ACC112 (cell line): ENCODE data around the gene UBAC1.

Experiments
- H2AFZ ChIP-seq: fragments of 200-600 bp; sonication (generic); one replicate; pipeline ENCODE4 v1.6.0; 2017; ENCODE audit warnings: antibody characterized with exemption, low read length; ENCODE audit not compliant: unreplicated experiment
- H3K27ac ChIP-seq: fragments of 200-600 bp; sonication (generic); 2 replicates; pipeline ENCODE4 v1.5.1; 2014; ENCODE audit warnings: low read depth, mild to moderate bottlenecking, antibody characterized with exemption, low read length, moderate library complexity
- H3K27me3 ChIP-seq: fragments of 200-600 bp; sonication (generic); 2 replicates; pipeline ENCODE4 v1.6.1; 2014; ENCODE audit warnings: mild to moderate bottlenecking, antibody characterized with exemption, low read length, moderate library complexity, mixed read lengths; ENCODE audit not compliant: insufficient read depth
- H3K36me3 ChIP-seq: fragments of 200-600 bp; sonication (generic); 2 replicates; pipeline ENCODE4 v1.6.1; 2016; ENCODE audit warnings: mild to moderate bottlenecking, antibody characterized with exemption, low read length, moderate library complexity, mixed read lengths; ENCODE audit not compliant: insufficient read depth
- H3K4me1 ChIP-seq: fragments of 200-600 bp; sonication (generic); one replicate; pipeline ENCODE4 v1.6.1; 2016; ENCODE audit warnings: low read length, mixed read lengths; ENCODE audit not compliant: insufficient read depth, unreplicated experiment, control insufficient read depth
- H3K4me3 ChIP-seq: fragments of 200-600 bp; sonication (generic); 2 replicates; pipeline ENCODE4 v1.5.1; 2014; ENCODE audit warnings: mild to moderate bottlenecking, low read depth, low read length
- H3K79me2 ChIP-seq: fragments of 200-600 bp; sonication (generic); one replicate; pipeline ENCODE4 v1.6.0; 2016; ENCODE audit warnings: low read length; ENCODE audit not compliant: control insufficient read depth, unreplicated experiment, insufficient read depth

The UBAC1 gene

DNA sequence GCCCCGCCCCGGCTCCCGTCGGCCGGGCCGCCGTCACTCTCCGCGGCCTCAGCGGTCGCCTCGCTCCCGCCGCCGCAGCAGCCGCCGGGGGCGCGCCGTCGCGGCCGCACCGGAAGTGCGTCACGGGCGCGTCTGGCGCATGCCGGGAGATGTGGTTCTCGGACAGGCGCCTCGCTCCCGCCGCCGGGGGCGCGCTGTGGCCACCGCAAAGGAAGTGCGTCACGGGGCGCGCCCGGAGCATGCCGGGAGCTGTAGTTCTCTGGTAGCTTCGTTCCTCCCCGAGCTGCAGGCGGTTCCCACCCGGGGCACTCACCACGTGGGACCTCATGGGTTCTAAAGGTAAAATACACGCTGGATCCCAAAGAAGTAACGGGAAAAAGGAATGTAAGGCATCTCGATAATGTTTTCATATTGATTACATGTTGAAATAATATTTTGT lies at the start of gene UBAC1:
UBAC1 (minus strand) TSS at position 97 of the 439 bp plus-strand sequence. CDS start 211 bp downstream, outside the sequence.
- H3K27me3 ChIP-seq: no peaks in the 10 kb centered on the region
- H3K27ac ChIP-seq: peak within 1 kb of the TSS; percentile 23; the same call in 1 of the 2 replicates
- peaks cover 41% of the 10 kb centered on the region for H3K79me2 ChIP-seq
- peak within 1 kb of the TSS; percentile 90 for H2AFZ ChIP-seq
- H3K4me1 ChIP-seq: peaks cover 3% of the 10 kb centered on the region
- no peaks in the 10 kb centered on the region for H3K36me3 ChIP-seq
- peak within 1 kb of the TSS; percentile 100 for H3K4me3 ChIP-seq

DNA sequence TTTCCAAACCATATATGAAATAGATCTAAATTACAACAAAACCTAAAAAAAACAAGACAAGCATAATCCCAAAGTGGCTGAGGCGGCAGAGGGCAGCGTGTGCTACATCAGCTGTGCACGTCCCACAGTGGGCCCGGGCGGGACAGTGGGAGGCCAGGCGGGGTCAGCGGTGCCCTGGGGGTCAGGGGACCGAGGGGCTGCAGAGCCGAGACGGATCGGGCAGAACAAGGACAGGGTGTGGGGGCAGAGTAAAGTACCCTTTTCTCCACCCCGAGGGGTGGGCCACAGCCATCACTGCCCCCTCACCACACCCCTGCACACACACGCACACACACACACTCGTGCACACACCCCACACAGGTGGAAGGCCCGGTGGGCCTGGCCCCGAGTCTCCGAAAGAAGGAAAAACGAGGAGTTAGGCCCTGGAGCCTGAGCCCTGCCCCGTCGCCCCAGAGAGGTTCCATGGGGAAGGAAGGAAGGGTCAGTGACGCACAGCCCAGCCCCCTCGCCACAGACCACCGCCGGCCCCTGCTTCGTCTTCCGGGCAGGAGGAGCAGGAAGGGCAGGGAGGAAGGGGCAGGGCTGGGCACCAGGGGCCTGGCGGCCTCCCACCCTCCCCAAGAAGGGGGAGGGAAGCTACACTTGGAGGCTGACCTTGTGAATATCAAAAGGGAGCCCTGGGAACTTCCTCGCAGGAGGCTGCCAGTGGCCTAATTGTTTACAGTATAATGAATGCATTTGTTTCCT lies 49.6 kb upstream of the UBAC1 start:
- Histone ChIP-seq H3K4me3 (no peak overlapping the region), H3K4me1 (peaks cover 22% of the 10 kb centered on the region), H2AFZ (no peak overlapping the region), H3K27ac (no peak overlapping the region), H3K36me3 (no peaks in the 10 kb centered on the region), H3K79me2 (no peaks in the 10 kb centered on the region), H3K27me3 (no peaks in the 10 kb centered on the region)

GRCh38 chr9:136010176-136010575 lies 49.0 kb upstream of the UBAC1 start:
- Histone ChIP-seq H3K27me3 (no peaks in the 10 kb centered on the region), H3K4me1 (peaks cover 22% of the 10 kb centered on the region), H3K79me2 (no peaks in the 10 kb centered on the region), H3K36me3 (no peaks in the 10 kb centered on the region), H3K27ac (no peak overlapping the region), H2AFZ (no peak overlapping the region), H3K4me3 (no peak overlapping the region)

DNA sequence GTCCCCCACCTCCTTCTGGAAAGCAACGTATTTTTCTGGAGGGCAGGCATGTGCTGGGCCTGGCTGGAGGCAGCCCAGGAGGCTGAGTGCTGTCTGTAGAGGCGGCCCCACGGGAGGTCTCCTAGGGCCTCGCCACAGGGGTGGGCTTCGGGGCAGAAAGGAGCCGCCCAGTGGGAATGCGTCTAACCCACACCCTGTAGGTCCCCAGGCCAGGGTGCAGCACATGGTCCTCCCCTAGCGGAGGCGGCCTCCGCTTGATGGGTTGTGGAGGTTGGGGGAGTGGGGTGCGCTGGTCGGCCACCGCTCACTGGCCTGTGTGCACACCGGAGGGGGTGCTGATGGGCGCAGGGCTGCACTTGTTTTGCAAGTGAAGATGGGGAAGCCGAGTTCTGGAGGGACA lies 48.3 kb upstream of the UBAC1 start:
- Histone ChIP-seq H2AFZ (no peak overlapping the region), H3K79me2 (no peaks in the 10 kb centered on the region), H3K4me1 (peaks cover 22% of the 10 kb centered on the region), H3K4me3 (no peak overlapping the region), H3K27ac (no peak overlapping the region), H3K27me3 (no peaks in the 10 kb centered on the region), H3K36me3 (no peaks in the 10 kb centered on the region)

DNA sequence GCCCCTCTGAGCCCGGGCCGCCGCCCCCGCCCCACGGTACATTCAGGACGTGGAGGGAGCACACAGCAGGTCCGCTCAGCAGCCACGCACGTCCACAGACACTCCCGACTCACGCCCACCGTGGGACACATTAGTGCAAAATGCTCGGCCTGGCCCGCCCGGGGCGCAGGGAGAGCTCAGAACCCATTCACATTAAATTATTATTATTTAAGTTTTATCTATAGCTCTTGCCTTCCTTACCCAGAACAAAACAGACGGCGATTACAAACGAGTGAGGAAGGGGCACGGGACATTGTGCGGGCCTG lies 47.5 kb upstream of the UBAC1 start:
- Histone ChIP-seq H3K4me3 (no peak overlapping the region), H3K27me3 (no peaks in the 10 kb centered on the region), H3K27ac (0 out of 2 replicates have a peak overlapping the region, but pooled peaks have one; percentile 2), H3K4me1 (peaks cover 25% of the 10 kb centered on the region), H3K36me3 (no peaks in the 10 kb centered on the region), H2AFZ (no peak overlapping the region), H3K79me2 (no peaks in the 10 kb centered on the region)

GRCh38 chr9:136007934-136008692 lies 46.9 kb upstream of the UBAC1 start:
- Histone ChIP-seq H3K4me1 (peaks cover 30% of the 10 kb centered on the region), H3K4me3 (no peak overlapping the region)

DNA sequence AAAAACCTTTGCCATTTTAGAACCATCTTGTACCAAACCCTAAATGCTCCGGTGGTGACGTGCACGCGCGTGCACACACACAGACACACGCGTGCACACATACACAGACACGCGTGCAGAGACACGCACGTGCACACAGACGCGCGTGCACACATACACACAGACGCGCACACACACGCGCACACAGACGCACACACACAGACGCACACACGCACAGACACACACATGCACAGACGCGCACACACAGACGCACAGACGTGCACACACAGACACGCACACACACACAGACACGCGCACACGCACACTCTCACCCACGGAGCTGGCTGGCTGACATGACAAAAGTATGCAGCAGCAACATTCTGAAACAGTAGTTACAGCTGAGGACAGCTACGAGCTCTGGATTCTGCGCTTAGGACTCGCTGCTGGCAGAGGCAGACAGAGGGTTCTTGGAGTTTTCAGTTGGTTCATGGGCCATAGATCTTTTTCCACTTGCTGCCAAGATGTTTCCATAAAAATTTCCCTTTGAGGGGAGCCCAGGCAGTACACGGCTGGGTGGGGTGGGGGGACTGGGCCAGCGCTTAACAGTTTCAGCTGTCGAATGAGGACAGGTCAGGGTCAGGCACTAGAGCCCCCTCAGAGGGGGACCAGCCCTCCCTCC lies 46.2 kb upstream of the UBAC1 start:
- H3K36me3 ChIP-seq: no peaks in the 10 kb centered on the region
- no peaks in the 10 kb centered on the region for H3K79me2 ChIP-seq
- H3K4me1 ChIP-seq: peaks cover 30% of the 10 kb centered on the region
- H3K4me3 ChIP-seq: no peak overlapping the region
- H2AFZ ChIP-seq: no peak overlapping the region
- no peak overlapping the region for H3K27ac ChIP-seq
- no peaks in the 10 kb centered on the region for H3K27me3 ChIP-seq

More at GRCh38 chr9:136007934-136008692, 46.9 kb upstream of the UBAC1 start:
- H3K27ac ChIP-seq: peak overlapping the region; percentile 4; the same call in 1 of the 2 replicates
- H3K36me3 ChIP-seq: no peaks in the 10 kb centered on the region
- H3K27me3 ChIP-seq: no peaks in the 10 kb centered on the region
- H2AFZ ChIP-seq: no peak overlapping the region
- H3K79me2 ChIP-seq: no peaks in the 10 kb centered on the region

- Histone ChIP-seq H3K27me3 (no peaks in the 10 kb centered on the region), H3K79me2 (no peaks in the 10 kb centered on the region), H3K36me3 (no peaks in the 10 kb centered on the region), H3K4me1 (peaks cover 22% of the 10 kb centered on the region), H3K4me3 (no peak overlapping the region), H3K27ac (no peak overlapping the region), H2AFZ (no peak overlapping the region)
Observed at GRCh38 chr9:136006169-136006568, 45.0 kb upstream of the UBAC1 start.

- Histone ChIP-seq H3K36me3 (no peaks in the 10 kb centered on the region), H3K4me3 (no peak overlapping the region), H3K27me3 (no peaks in the 10 kb centered on the region), H3K4me1 (peaks cover 22% of the 10 kb centered on the region), H2AFZ (no peak overlapping the region), H3K79me2 (no peaks in the 10 kb centered on the region), H3K27ac (no peak overlapping the region)
Observed at GRCh38 chr9:136004712-136005111, 43.5 kb upstream of the UBAC1 start.

DNA sequence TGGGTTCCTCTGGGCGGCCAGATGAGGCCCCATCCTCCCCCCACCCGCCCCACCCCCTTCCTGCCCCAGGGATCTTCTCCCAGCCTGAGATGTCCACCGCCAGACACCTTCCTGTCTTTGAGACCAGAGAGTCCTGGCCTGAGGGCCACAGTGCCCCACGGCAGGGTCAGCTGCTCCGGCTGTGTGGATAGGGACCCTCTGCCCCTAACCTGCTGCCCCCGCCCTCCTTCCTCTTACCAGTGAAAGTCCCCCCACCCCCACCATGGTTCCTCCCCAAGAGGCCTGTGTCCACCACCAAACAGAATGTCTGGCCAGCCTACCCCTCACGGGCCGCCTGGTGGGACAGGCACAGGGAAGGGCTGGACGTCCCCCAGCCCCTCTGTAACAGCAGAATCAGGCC lies 43.0 kb upstream of the UBAC1 start:
- Histone ChIP-seq H3K27ac (no peak overlapping the region), H3K79me2 (no peaks in the 10 kb centered on the region), H3K4me1 (peaks cover 22% of the 10 kb centered on the region), H3K4me3 (no peak overlapping the region), H2AFZ (no peak overlapping the region), H3K27me3 (no peaks in the 10 kb centered on the region), H3K36me3 (no peaks in the 10 kb centered on the region)
